ENCODE data around the gene CAPN14.

CAPN14 gene

GRCh38 chr2:31243053-31243452 lies 25.7 kb upstream of the CAPN14 start:
- no peak overlapping the region for H4K91ac ChIP-seq (ENCODE audit: low read length)
- no peak overlapping the region for H2BK120ac ChIP-seq (ENCODE audit: low read depth, low read length)
- H3K4me2 ChIP-seq (ENCODE audit: low read length, poor library complexity, severe bottlenecking): no peak overlapping the region
- H3K14ac ChIP-seq (ENCODE audit: low read length in 2 of 2): no peak overlapping the region
- DNase-seq: no peak
- peaks cover 18 to 25% of the 10 kb centered on the region in 2 experiments for H3K36me3 ChIP-seq (ENCODE audit: control insufficient read depth in 1 of 2, insufficient read depth in 2 of 2, low read depth in 1 of 2, low read length in 2 of 2)
- peaks cover 37% of the 10 kb centered on the region for H3K79me1 ChIP-seq (replicated peaks; ENCODE audit: low read length, poor library complexity, severe bottlenecking)
- H4K8ac ChIP-seq (ENCODE audit: low read length): no peak overlapping the region
- no peak overlapping the region for H3K23ac ChIP-seq (ENCODE audit: low read length in 2 of 2)
- H2BK15ac ChIP-seq (ENCODE audit: low read depth, poor library complexity, severe bottlenecking): no peak overlapping the region
- H2BK12ac ChIP-seq (ENCODE audit: low read length in 2 of 2): no peak overlapping the region
- H3K4me1 ChIP-seq (ENCODE audit: control insufficient read depth, insufficient read depth, low read depth, low read length): peaks cover 21% of the 10 kb centered on the region
- no peak overlapping the region for H3K27ac ChIP-seq (ENCODE audit: low read length, poor library complexity, severe bottlenecking)
- no peak overlapping the region for H2AFZ ChIP-seq (ENCODE audit: low read depth, low read length)
- no peak overlapping the region for H3K18ac ChIP-seq (ENCODE audit: low read depth in 1 of 2, low read length in 2 of 2)
- H3K9ac ChIP-seq (ENCODE audit: low read length): no peak overlapping the region
- H3K4ac ChIP-seq (ENCODE audit: low read depth in 1 of 2, low read length in 2 of 2): no peak overlapping the region
- H3K27me3 ChIP-seq (ENCODE audit: control insufficient read depth in 1 of 2, insufficient read depth in 1 of 2, low read length in 2 of 2): no peaks in the 10 kb centered on the region
- H3K9me3 ChIP-seq (ENCODE audit: control insufficient read depth, low read length): no peaks in the 10 kb centered on the region
- no peak overlapping the region for H2BK5ac ChIP-seq (ENCODE audit: low read depth, low read length, poor library complexity, severe bottlenecking)
- no peak overlapping the region for H3K4me3 ChIP-seq (ENCODE audit: insufficient read depth in 1 of 2, low read depth in 1 of 2, low read length in 2 of 2)
- 97% methylated on average over 2 of the region's 5 CpGs for WGBS
- no peak overlapping the region for H2AK5ac ChIP-seq (ENCODE audit: low read length, severe bottlenecking)

GRCh38 chr2:31241625-31242270 lies 24.4 kb upstream of the CAPN14 start:
- Histone ChIP-seq H3K18ac (ENCODE audit: low read depth in 1 of 2, low read length in 2 of 2) (no peak overlapping the region), H4K8ac (ENCODE audit: low read length) (no peak overlapping the region), H3K4me1 (ENCODE audit: control insufficient read depth, insufficient read depth, low read depth, low read length) (peaks cover 16% of the 10 kb centered on the region), H2BK15ac (ENCODE audit: low read depth, poor library complexity, severe bottlenecking) (no peak overlapping the region), H2AFZ (ENCODE audit: low read depth, low read length) (no peak overlapping the region), H3K79me1 (replicated peaks; ENCODE audit: low read length, poor library complexity, severe bottlenecking) (peaks cover 39% of the 10 kb centered on the region), H3K4me2 (ENCODE audit: low read length, poor library complexity, severe bottlenecking) (no peak overlapping the region), H4K91ac (ENCODE audit: low read length) (no peak overlapping the region), H3K9ac (ENCODE audit: low read length) (no peak overlapping the region), H3K14ac (ENCODE audit: low read length in 2 of 2) (no peak overlapping the region), H3K27ac (ENCODE audit: low read length, poor library complexity, severe bottlenecking) (no peak overlapping the region), H2BK120ac (ENCODE audit: low read depth, low read length) (no peak overlapping the region), H3K4ac (ENCODE audit: low read depth in 1 of 2, low read length in 2 of 2) (no peak overlapping the region), H3K36me3 (ENCODE audit: control insufficient read depth in 1 of 2, insufficient read depth in 2 of 2, low read depth in 1 of 2, low read length in 2 of 2) (peaks cover 12 to 25% of the 10 kb centered on the region in 2 experiments), H3K9me3 (ENCODE audit: control insufficient read depth, low read length) (no peaks in the 10 kb centered on the region), H2AK5ac (ENCODE audit: low read length, severe bottlenecking) (no peak overlapping the region), H3K27me3 (ENCODE audit: control insufficient read depth in 1 of 2, insufficient read depth in 1 of 2, low read length in 2 of 2) (no peaks in the 10 kb centered on the region), H3K4me3 (ENCODE audit: insufficient read depth in 1 of 2, low read depth in 1 of 2, low read length in 2 of 2) (no peak overlapping the region), H2BK5ac (ENCODE audit: low read depth, low read length, poor library complexity, severe bottlenecking) (no peak overlapping the region), H3K23ac (ENCODE audit: low read length in 2 of 2) (no peak overlapping the region), H2BK12ac (ENCODE audit: low read length in 2 of 2) (no peak overlapping the region)
- no peak for DNase-seq
- 94% methylated on average over 9 of the region's 10 CpGs for WGBS

GRCh38 chr2:31240381-31241365 lies 23.4 kb upstream of the CAPN14 start:
- Histone ChIP-seq H4K8ac (ENCODE audit: low read length) (no peak overlapping the region), H3K36me3 (ENCODE audit: control insufficient read depth in 1 of 2, insufficient read depth in 2 of 2, low read depth in 1 of 2, low read length in 2 of 2) (peaks cover 12 to 25% of the 10 kb centered on the region in 2 experiments), H3K79me1 (replicated peaks; ENCODE audit: low read length, poor library complexity, severe bottlenecking) (peaks cover 39% of the 10 kb centered on the region), H3K4me3 (ENCODE audit: insufficient read depth in 1 of 2, low read depth in 1 of 2, low read length in 2 of 2) (peak overlapping the region in 1 of 2 experiments; percentile 52), H3K14ac (ENCODE audit: low read length in 2 of 2) (no peak overlapping the region), H2AK5ac (ENCODE audit: low read length, severe bottlenecking) (no peak overlapping the region), H2BK5ac (ENCODE audit: low read depth, low read length, poor library complexity, severe bottlenecking) (no peak overlapping the region), H2BK15ac (ENCODE audit: low read depth, poor library complexity, severe bottlenecking) (no peak overlapping the region), H3K4me2 (ENCODE audit: low read length, poor library complexity, severe bottlenecking) (no peak overlapping the region), H3K9ac (ENCODE audit: low read length) (no peak overlapping the region), H3K4ac (ENCODE audit: low read depth in 1 of 2, low read length in 2 of 2) (no peak overlapping the region), H3K27me3 (ENCODE audit: control insufficient read depth in 1 of 2, insufficient read depth in 1 of 2, low read length in 2 of 2) (no peaks in the 10 kb centered on the region), H3K18ac (ENCODE audit: low read depth in 1 of 2, low read length in 2 of 2) (no peak overlapping the region), H2AFZ (ENCODE audit: low read depth, low read length) (no peak overlapping the region), H3K9me3 (ENCODE audit: control insufficient read depth, low read length) (no peaks in the 10 kb centered on the region), H4K91ac (ENCODE audit: low read length) (no peak overlapping the region), H3K4me1 (ENCODE audit: control insufficient read depth, insufficient read depth, low read depth, low read length) (peaks cover 15% of the 10 kb centered on the region), H2BK120ac (ENCODE audit: low read depth, low read length) (no peak overlapping the region), H2BK12ac (ENCODE audit: low read length in 2 of 2) (no peak overlapping the region), H3K23ac (ENCODE audit: low read length in 2 of 2) (peak overlapping the region in 1 of 2 experiments; percentile 41), H3K27ac (ENCODE audit: low read length, poor library complexity, severe bottlenecking) (no peak overlapping the region)
- WGBS: 96% methylated on average over 11 of the region's 11 CpGs
- no peak for DNase-seq

GRCh38 chr2:31239593-31240177 lies 22.4 kb upstream of the CAPN14 start:
- peak overlapping the region; percentile 37 for H3K9ac ChIP-seq (ENCODE audit: low read length)
- H3K23ac ChIP-seq (ENCODE audit: low read length in 2 of 2): peak overlapping the region in 1 of 2 experiments; percentile 25
- peak overlapping the region; percentile 57 for H4K91ac ChIP-seq (ENCODE audit: low read length)
- H3K18ac ChIP-seq (ENCODE audit: low read depth in 1 of 2, low read length in 2 of 2): peak overlapping the region; percentile 60 to 75
- H3K4me3 ChIP-seq (ENCODE audit: insufficient read depth in 1 of 2, low read depth in 1 of 2, low read length in 2 of 2): peak overlapping the region in 1 of 2 experiments; percentile 52
- H3K4me1 ChIP-seq (ENCODE audit: control insufficient read depth, insufficient read depth, low read depth, low read length): peaks cover 21% of the 10 kb centered on the region
- peak overlapping the region; percentile 46 to 72 for H3K4ac ChIP-seq (ENCODE audit: low read depth in 1 of 2, low read length in 2 of 2)
- H3K27me3 ChIP-seq (ENCODE audit: control insufficient read depth in 1 of 2, insufficient read depth in 1 of 2, low read length in 2 of 2): no peaks in the 10 kb centered on the region
- H4K8ac ChIP-seq (ENCODE audit: low read length): peak overlapping the region; percentile 66
- no peak overlapping the region for H2BK120ac ChIP-seq (ENCODE audit: low read depth, low read length)
- H2BK5ac ChIP-seq (ENCODE audit: low read depth, low read length, poor library complexity, severe bottlenecking): no peak overlapping the region
- H3K27ac ChIP-seq (ENCODE audit: low read length, poor library complexity, severe bottlenecking): no peak overlapping the region
- peak overlapping the region; percentile 13 for H2BK15ac ChIP-seq (ENCODE audit: low read depth, poor library complexity, severe bottlenecking)
- H3K4me2 ChIP-seq (ENCODE audit: low read length, poor library complexity, severe bottlenecking): no peak overlapping the region
- H3K14ac ChIP-seq (ENCODE audit: low read length in 2 of 2): peak overlapping the region in 1 of 2 experiments; percentile 41
- WGBS: 59% methylated on average over 22 of the region's 22 CpGs
- peaks cover 9 to 25% of the 10 kb centered on the region in 2 experiments for H3K36me3 ChIP-seq (ENCODE audit: control insufficient read depth in 1 of 2, insufficient read depth in 2 of 2, low read depth in 1 of 2, low read length in 2 of 2)
- no peak overlapping the region for H2AK5ac ChIP-seq (ENCODE audit: low read length, severe bottlenecking)
- H2AFZ ChIP-seq (ENCODE audit: low read depth, low read length): no peak overlapping the region
- peak; percentile 87 for DNase-seq
- H2BK12ac ChIP-seq (ENCODE audit: low read length in 2 of 2): peak overlapping the region; percentile 31 to 58
- H3K79me1 ChIP-seq (replicated peaks; ENCODE audit: low read length, poor library complexity, severe bottlenecking): peaks cover 43% of the 10 kb centered on the region
- H3K9me3 ChIP-seq (ENCODE audit: control insufficient read depth, low read length): no peaks in the 10 kb centered on the region

All from mesenchymal stem cell (in vitro differentiated cells and primary cell).